ENCODE results near the gene SAAL1.
"Not testable (repeated sequence)": the region's sequence is repeated elsewhere in the genome, so short reads cannot be mapped to it uniquely, and the experiment has no call there.

DNA sequence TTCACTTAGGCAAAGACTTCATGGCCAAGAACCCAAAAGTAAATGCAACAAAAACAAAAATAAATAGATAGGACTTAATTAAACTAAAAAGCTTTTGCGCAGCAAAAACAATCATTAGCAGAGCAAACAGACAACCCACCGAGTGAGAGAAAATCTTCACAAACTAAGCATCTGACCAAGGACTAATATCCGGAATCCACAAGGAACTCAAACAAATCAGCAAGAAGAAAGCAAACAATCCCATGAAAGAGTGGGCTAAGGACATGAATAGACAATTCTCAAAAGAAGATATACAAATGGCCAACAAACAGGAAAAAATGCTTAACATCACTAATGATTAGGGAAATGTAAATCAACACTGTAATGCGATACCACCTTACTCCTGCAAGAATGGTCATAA, 25.2 kb upstream of the SAAL1 start:
- TF ChIP-seq, protein P1, sequence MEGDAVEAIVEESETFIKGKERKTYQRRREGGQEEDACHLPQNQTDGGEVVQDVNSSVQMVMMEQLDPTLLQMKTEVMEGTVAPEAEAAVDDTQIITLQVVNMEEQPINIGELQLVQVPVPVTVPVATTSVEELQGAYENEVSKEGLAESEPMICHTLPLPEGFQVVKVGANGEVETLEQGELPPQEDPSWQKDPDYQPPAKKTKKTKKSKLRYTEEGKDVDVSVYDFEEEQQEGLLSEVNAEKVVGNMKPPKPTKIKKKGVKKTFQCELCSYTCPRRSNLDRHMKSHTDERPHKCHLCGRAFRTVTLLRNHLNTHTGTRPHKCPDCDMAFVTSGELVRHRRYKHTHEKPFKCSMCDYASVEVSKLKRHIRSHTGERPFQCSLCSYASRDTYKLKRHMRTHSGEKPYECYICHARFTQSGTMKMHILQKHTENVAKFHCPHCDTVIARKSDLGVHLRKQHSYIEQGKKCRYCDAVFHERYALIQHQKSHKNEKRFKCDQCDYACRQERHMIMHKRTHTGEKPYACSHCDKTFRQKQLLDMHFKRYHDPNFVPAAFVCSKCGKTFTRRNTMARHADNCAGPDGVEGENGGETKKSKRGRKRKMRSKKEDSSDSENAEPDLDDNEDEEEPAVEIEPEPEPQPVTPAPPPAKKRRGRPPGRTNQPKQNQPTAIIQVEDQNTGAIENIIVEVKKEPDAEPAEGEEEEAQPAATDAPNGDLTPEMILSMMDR (IDR thresholded peaks at IDR 0.05), result not testable (repeated sequence)
- not testable (repeated sequence) for TF ChIP-seq POLR2A (IDR thresholded peaks at IDR 0.05)

Data from body of pancreas (tissue), 4 donors.